ENCODE measurements around the gene MEOX1. TPM values are rescaled to one million over a fixed set of nuclear protein-coding genes. Genes with fewer than 3 reads are reported as not detected.
"Not testable (repeated sequence)": the region's sequence is repeated elsewhere in the genome, so short reads cannot be mapped to it uniquely, and the experiment has no call there.

The MEOX1 gene
- total RNA-seq, 1 experiment from 2014 or later: 0.72 TPM

- Histone ChIP-seq H4K20me1 (ENCODE audit: insufficient read depth) (no peaks in the 10 kb centered on the region), H2AFZ (no peak overlapping the region), H3K36me3 (ENCODE audit: low read depth) (no peaks in the 10 kb centered on the region), H3K4me3 (no peak overlapping the region), H3K27ac (no peak overlapping the region), H3K27me3 (ENCODE audit: insufficient read depth, low read depth) (no peaks in the 10 kb centered on the region), H3K9me3 (ENCODE audit: insufficient read depth, low read depth) (no peaks in the 10 kb centered on the region), H3K4me1 (replicated peaks; ENCODE audit: insufficient read depth) (no peaks in the 10 kb centered on the region), H3K79me2 (ENCODE audit: low read depth) (no peaks in the 10 kb centered on the region), H3F3A (ENCODE audit: insufficient read depth, low read depth) (no peaks in the 10 kb centered on the region; the same call in 1 of the 2 replicates), H3K4me2 (no peak overlapping the region), H3K9me2 (ENCODE audit: insufficient read depth) (no peaks in the 10 kb centered on the region)
- intact Hi-C loops (cut with micrococcal nuclease; ENCODE audit: unreplicated experiment): loop anchor here (5.0 kb wide), 2 partner anchors 157 to 168 kb away; partner anchors contain the start of gene CD300LG
- no TSS peak for BruUV-seq (replicated peaks)
- TF ChIP-seq CTCF (conservative IDR thresholded peaks at IDR 0.05) (no peak), EZH2 (IDR thresholded peaks at IDR 0.05; ENCODE audit: low read depth) (no peak)
- POLR2A ChIA-PET (ENCODE audit: unreplicated experiment): no interaction called here
- no peak for DNase-seq
- CTCF ChIA-PET: no interaction called here
Measured at GRCh38 chr17:43689814-43690213, 28.1 kb upstream of the MEOX1 start.

- BruUV-seq (replicated peaks): no TSS peak
- H3K4me1 ChIP-seq (replicated peaks; ENCODE audit: insufficient read depth): no peaks in the 10 kb centered on the region
Measured at GRCh38 chr17:43689131-43689530, 27.4 kb upstream of the MEOX1 start.

GRCh38 chr17:43686957-43687356, 25.2 kb upstream of the MEOX1 start:
- H2AFZ ChIP-seq; H4K20me1 ChIP-seq (ENCODE audit: insufficient read depth); H3K4me1 ChIP-seq (replicated peaks; ENCODE audit: insufficient read depth); H3K27me3 ChIP-seq (ENCODE audit: insufficient read depth, low read depth); POLR2A ChIA-PET (ENCODE audit: unreplicated experiment); H3K9me3 ChIP-seq (ENCODE audit: insufficient read depth, low read depth); H3K36me3 ChIP-seq (ENCODE audit: low read depth); H3K4me2 ChIP-seq; intact Hi-C loops (cut with micrococcal nuclease; ENCODE audit: unreplicated experiment); BruUV-seq (replicated peaks); H3K27ac ChIP-seq; H3K79me2 ChIP-seq (ENCODE audit: low read depth); H3K9me2 ChIP-seq (ENCODE audit: insufficient read depth); DNase-seq; H3F3A ChIP-seq (ENCODE audit: insufficient read depth, low read depth); H3K4me3 ChIP-seq: not testable (repeated sequence)
- CTCF ChIA-PET: interaction anchor here (0.6 kb wide), 1 partner anchor 288 kb away, joined by 4 read pairs; no protein-coding TSS in a partner anchor

More at GRCh38 chr17:43689131-43689530, 27.4 kb upstream of the MEOX1 start:
- intact Hi-C loops (cut with micrococcal nuclease; ENCODE audit: unreplicated experiment): no loop called here
- Histone ChIP-seq H3K4me3 (no peak overlapping the region), H3K27ac (no peak overlapping the region), H3K4me2 (no peak overlapping the region), H3F3A (ENCODE audit: insufficient read depth, low read depth) (no peaks in the 10 kb centered on the region; the same call in 1 of the 2 replicates), H2AFZ (no peak overlapping the region), H3K9me3 (ENCODE audit: insufficient read depth, low read depth) (no peaks in the 10 kb centered on the region), H3K79me2 (ENCODE audit: low read depth) (no peaks in the 10 kb centered on the region), H4K20me1 (ENCODE audit: insufficient read depth) (no peaks in the 10 kb centered on the region), H3K27me3 (ENCODE audit: insufficient read depth, low read depth) (no peaks in the 10 kb centered on the region), H3K36me3 (ENCODE audit: low read depth) (no peaks in the 10 kb centered on the region), H3K9me2 (ENCODE audit: insufficient read depth) (no peaks in the 10 kb centered on the region)
- TF ChIP-seq EZH2 (IDR thresholded peaks at IDR 0.05; ENCODE audit: low read depth) (no peak), CTCF (conservative IDR thresholded peaks at IDR 0.05) (no peak)
- ChIA-PET POLR2A (ENCODE audit: unreplicated experiment) (no interaction called here), CTCF (no interaction called here)
- no peak for DNase-seq
